GM12891 (cell line): ENCODE data around the gene SLC25A30.

Experiments
- DNase-seq: peaks from one replicate; pipeline ENCODE4 v3.0.0; 2011; ENCODE audit warnings: low spot score; ENCODE audit not compliant: insufficient read length
- FAIRE-seq: peaks from 2 replicates; lab custom pipeline; 2011; peaks lifted over from hg19 to GRCh38; lab: Jason Lieb, UNC
- PAX5 ChIP-seq: IDR thresholded peaks from 2 replicates; pipeline ENCODE4 v1.6.1; 2011; ENCODE audit warnings: low read length, moderate library complexity, mild to moderate bottlenecking; ENCODE audit not compliant: insufficient read depth, severe bottlenecking
- POLR2A ChIP-seq: IDR thresholded peaks from 2 replicates; pipeline ENCODE4 v1.6.1; 2011; ENCODE audit warnings: low read depth, low read length, control low read depth
- POLR2AphosphoS5 ChIP-seq: IDR thresholded peaks from 2 replicates; pipeline ENCODE4 v1.6.1; 2011; ENCODE audit warnings: low read depth, low read length, control low read depth
- POU2F2 ChIP-seq: IDR thresholded peaks from 2 replicates; pipeline ENCODE4 v1.6.1; 2011; ENCODE audit warnings: low read depth, mild to moderate bottlenecking, control low read depth, low read length, moderate library complexity
- SPI1 ChIP-seq: IDR thresholded peaks from 2 replicates; pipeline ENCODE4 v1.6.1; 2011; ENCODE audit warnings: low read depth, low read length, control low read depth
- TAF1 ChIP-seq: IDR thresholded peaks from 2 replicates; pipeline ENCODE4 v1.6.1; 2011; ENCODE audit warnings: low read depth, low read length, control low read depth

The SLC25A30 gene

DNA sequence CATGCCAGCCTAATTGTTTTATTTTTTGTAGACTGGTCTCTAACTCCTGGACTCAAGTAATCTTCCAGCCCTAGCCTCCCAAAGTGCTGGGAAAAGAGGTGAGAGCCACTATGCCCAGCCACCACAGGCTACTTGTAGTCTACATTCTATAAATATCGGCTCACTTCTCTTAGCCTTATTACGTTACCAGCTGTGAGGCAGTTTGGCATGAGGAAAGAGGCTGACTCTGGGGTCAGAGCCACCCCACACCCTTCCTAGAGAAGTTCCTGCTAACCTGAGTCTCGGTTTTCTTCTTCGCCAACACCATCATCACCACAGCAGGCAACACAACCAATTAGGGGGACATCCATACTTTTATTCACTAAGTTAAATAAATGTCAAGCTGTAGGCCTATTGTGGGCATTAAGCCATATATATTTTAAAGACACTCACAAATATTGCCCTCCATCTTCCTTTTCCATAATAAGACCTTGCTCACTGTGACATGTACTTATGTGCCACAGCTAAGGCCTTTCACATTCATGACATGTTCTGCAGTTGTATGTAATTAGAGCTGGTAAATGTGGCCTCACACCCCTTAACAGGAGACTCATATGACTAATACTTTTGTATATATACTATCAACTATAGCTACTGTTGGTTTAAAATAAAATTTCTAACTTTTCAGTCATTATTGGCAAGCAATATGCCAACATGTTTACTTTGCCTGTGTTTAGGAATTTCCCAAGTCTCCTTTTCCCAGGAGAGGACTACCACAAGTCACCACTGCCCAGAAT is 5.7 kb downstream of the SLC25A30 start:
- no peak for DNase-seq
- TF ChIP-seq SPI1 (no peak), POLR2AphosphoS5 (no peak), POLR2A (no peak), POU2F2 (no peak), PAX5 (no peak), TAF1 (no peak)
- no peak for FAIRE-seq

DNA sequence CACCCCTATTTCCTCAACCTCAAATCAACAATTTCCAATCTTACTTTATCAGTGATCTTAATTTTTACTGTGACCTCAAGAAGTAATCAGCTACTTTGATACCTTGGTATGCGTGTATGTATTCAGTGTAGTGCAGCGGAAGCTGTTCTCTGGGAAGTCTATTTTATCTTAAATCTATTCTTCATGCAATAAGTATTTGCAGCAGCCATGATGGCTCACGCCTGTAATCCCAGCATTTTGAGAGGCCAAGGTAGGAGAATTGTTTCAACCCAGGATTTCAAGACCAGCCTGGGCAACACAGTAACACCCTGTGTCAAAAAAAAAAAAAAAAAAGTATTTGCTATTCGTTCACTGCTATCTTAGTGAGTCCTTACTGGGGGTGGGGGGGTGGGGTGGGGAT is 6.5 kb downstream of the SLC25A30 start:
- DNase-seq (no peak), FAIRE-seq (no peak)
- TF ChIP-seq TAF1 (no peak), POLR2A (no peak), POU2F2 (no peak), PAX5 (no peak), SPI1 (no peak), POLR2AphosphoS5 (no peak)

- no peak for DNase-seq
- no peak for FAIRE-seq
Measured at GRCh38 chr13:45411221-45411620, 7.0 kb downstream of the SLC25A30 start.

DNA sequence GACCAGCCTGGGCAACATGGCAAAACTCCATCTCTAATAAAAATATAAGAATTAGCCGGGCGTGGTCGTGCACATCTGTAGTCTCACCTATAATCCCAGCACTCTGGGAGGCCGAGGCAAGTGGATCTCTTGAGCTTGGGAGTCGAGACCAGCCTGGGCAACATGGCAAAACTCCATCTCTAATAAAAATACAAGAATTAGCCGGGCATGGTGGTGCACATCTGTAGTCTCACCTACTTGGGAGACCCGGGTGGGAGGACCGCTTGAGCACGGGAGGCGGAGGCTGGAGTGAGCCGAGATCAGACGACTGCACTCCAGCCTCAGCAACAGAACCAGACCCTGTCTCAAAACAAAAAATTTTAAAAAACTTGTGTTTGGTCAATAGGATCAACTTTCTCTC is 7.7 kb downstream of the SLC25A30 start:
- no peak for TF ChIP-seq SPI1
- TF ChIP-seq PAX5 = no peak
- no peak for TF ChIP-seq POU2F2
- no peak for TF ChIP-seq POLR2A
- no peak for TF ChIP-seq POLR2AphosphoS5
- no peak for TF ChIP-seq TAF1
- DNase-seq = no peak
- FAIRE-seq = no peak

More at GRCh38 chr13:45411221-45411620, 7.0 kb downstream of the SLC25A30 start:
- TF ChIP-seq POLR2A = no peak
- no peak for TF ChIP-seq PAX5
- no peak for TF ChIP-seq POLR2AphosphoS5
- no peak for TF ChIP-seq TAF1
- TF ChIP-seq POU2F2 = no peak
- no peak for TF ChIP-seq SPI1

GRCh38 chr13:45410001-45410400 is 8.2 kb downstream of the SLC25A30 start:
- DNase-seq (no peak), FAIRE-seq (no peak)
- no peak for TF ChIP-seq SPI1
- TF ChIP-seq POLR2AphosphoS5 = no peak
- no peak for TF ChIP-seq POU2F2
- no peak for TF ChIP-seq PAX5
- TF ChIP-seq TAF1 = no peak
- no peak for TF ChIP-seq POLR2A

- no peak for TF ChIP-seq TAF1
- no peak for TF ChIP-seq SPI1
- no peak for TF ChIP-seq POLR2AphosphoS5
- TF ChIP-seq POLR2A = no peak
- no peak for TF ChIP-seq POU2F2
- no peak for TF ChIP-seq PAX5
- DNase-seq (no peak), FAIRE-seq (no peak)
Measured at GRCh38 chr13:45406421-45406820, 11.8 kb downstream of the SLC25A30 start.

DNA sequence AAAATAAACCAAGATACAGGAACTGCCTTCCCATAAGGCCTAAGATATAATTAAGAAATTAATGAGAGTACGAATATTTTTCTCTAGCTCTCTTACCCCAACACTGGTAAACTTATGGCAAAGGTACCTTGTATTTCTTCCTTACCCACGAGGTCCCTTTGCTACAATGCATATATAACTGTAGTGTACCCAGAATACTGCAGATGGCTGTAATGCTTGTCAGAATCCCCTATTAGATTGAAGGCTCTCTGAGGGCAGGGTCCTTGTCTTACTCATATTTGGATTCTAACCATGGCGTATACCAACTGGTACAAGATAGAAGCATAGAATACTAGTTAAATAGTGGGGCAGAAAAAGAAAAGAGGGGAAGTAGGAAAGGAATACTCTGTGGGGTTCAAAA is 15.1 kb downstream of the SLC25A30 start:
- DNase-seq = no peak
- no peak for FAIRE-seq
- no peak for TF ChIP-seq POLR2A
- no peak for TF ChIP-seq POLR2AphosphoS5
- TF ChIP-seq TAF1 = no peak
- TF ChIP-seq SPI1 = no peak
- no peak for TF ChIP-seq PAX5
- no peak for TF ChIP-seq POU2F2

GRCh38 chr13:45402641-45403040 is 15.5 kb downstream of the SLC25A30 start:
- TF ChIP-seq PAX5 (no peak), POU2F2 (no peak), POLR2A (no peak), POLR2AphosphoS5 (no peak), TAF1 (no peak), SPI1 (no peak)
- FAIRE-seq (no peak), DNase-seq (no peak)

- no peak for DNase-seq
- no peak for TF ChIP-seq TAF1
- no peak for TF ChIP-seq SPI1
- TF ChIP-seq POU2F2 = no peak
- no peak for TF ChIP-seq POLR2A
- no peak for TF ChIP-seq POLR2AphosphoS5
- TF ChIP-seq PAX5 = no peak
- no peak for FAIRE-seq
Measured at GRCh38 chr13:45401314-45401713, 16.9 kb downstream of the SLC25A30 start.
